Stomach (tissue), 4 donors: ENCODE measurements around the gene PLEK2.

ENCODE experiments used
- EP300 ChIP-seq: sonication (generic); formaldehyde crosslinking; IDR thresholded peaks from one replicate; pipeline ENCODE4 v1.6.1; 2017; ENCODE audit warnings: antibody characterized with exemption
- POLR2A ChIP-seq, 4 donors: fragments of 450-650 bp; IDR thresholded peaks; one replicate each; pipeline ENCODE4 v1.6.1; 2016; ENCODE audit warnings: antibody characterized with exemption in 4 of 4, control low read depth in 2 of 4, mild to moderate bottlenecking in 1 of 4, moderate library complexity in 1 of 4
- POLR2AphosphoS5 ChIP-seq, 3 donors: sonication (generic); formaldehyde crosslinking; IDR thresholded peaks; one replicate each; pipeline ENCODE4 v1.6.1; 2016; ENCODE audit warnings: antibody characterized with exemption in 3 of 3
- TF ChIP-seq, protein P1 (sequence below), 7 experiments: fragments of 450-650 bp in 4 of 7; fragments of 200-600 bp in 3 of 7; sonication (generic) in 3 of 7; IDR thresholded peaks; one replicate each; pipeline ENCODE4 v1.5.1; 2016 to 2019; ENCODE audit warnings: antibody characterized with exemption in 7 of 7, control low read depth in 2 of 7, mild to moderate bottlenecking in 1 of 7

DNA sequence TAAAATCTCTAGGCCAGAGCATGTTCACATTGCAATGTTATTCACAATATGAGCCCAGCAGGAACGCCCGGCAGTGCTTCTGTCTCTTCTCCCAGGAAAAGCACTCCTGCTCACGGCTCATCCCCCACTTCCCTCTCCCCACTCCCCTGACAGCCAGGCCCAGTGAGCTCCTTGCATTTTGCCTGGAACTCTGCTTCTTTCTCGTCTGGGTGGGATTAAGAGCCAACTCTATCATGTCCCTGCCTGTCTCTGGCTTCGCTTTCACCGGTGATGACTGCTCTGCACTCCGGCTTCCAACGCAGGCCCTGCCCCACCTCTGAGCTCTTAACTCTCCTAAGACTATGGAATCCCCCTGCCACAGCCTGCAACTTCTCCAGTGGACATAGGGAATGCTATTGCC, 2.5 kb downstream of the PLEK2 start:
- no peak for TF ChIP-seq POLR2A (IDR thresholded peaks at IDR 0.05)
- TF ChIP-seq POLR2AphosphoS5 (IDR thresholded peaks at IDR 0.05), result no peak
- TF ChIP-seq, protein P1, sequence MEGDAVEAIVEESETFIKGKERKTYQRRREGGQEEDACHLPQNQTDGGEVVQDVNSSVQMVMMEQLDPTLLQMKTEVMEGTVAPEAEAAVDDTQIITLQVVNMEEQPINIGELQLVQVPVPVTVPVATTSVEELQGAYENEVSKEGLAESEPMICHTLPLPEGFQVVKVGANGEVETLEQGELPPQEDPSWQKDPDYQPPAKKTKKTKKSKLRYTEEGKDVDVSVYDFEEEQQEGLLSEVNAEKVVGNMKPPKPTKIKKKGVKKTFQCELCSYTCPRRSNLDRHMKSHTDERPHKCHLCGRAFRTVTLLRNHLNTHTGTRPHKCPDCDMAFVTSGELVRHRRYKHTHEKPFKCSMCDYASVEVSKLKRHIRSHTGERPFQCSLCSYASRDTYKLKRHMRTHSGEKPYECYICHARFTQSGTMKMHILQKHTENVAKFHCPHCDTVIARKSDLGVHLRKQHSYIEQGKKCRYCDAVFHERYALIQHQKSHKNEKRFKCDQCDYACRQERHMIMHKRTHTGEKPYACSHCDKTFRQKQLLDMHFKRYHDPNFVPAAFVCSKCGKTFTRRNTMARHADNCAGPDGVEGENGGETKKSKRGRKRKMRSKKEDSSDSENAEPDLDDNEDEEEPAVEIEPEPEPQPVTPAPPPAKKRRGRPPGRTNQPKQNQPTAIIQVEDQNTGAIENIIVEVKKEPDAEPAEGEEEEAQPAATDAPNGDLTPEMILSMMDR (IDR thresholded peaks at IDR 0.05), result no peak
- TF ChIP-seq EP300, result no peak
